ENCODE measurements around the gene LDB2.

Gene LDB2

GRCh38 chr4:16846540-16847117, 51.8 kb downstream of the LDB2 start:
- no peak for DNase-seq (ENCODE audit: low spot score)
- TF ChIP-seq CTCF (conservative IDR thresholded peaks at IDR 0.05; ENCODE audit: low read depth): no peak
- CTCF ChIA-PET: no interaction called here
- H3K27ac ChIP-seq: no peak overlapping the region
- POLR2A ChIA-PET (ENCODE audit: low non-redundant PET): no interaction called here

DNA sequence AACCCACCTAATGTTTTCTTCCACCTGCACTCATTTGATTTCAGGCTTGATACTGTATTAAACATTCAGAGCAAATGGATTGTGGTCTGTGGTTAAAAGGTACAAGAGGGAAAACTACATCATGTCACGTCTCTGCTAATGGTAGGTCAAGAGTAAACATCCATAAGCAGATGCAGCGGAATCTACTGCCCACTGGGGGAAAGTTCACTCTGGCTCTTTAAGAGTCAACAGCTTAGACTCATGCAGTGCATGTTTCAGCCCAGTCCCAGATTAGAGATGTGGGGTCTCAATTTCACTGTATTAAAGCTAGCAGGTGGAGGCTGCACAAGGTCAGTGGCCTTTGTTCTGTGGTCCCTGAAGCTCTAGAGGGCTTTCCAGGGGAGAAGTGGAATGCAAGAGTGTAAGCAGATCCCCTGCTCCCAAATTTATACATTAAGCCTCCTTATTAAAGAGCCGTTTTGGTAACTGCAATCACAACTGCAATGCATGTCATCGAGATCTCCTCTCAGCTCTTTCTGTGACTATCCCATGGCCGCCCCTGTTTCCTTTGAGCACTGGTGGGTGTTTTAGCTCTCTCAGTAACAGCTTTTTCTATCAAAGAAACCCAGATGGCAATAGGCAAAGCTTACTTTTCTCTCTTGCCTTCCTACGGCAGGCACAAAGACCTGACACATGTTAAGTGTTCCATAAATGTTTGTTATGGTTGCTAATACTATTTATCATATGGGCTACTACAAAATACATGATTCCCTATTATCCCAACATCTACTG, 53.4 kb downstream of the LDB2 start:
- DNase-seq (ENCODE audit: low spot score): no peak
- CTCF ChIA-PET: no interaction called here
- H3K27ac ChIP-seq: no peak overlapping the region
- POLR2A ChIA-PET (ENCODE audit: low non-redundant PET): no interaction called here
- no peak for TF ChIP-seq CTCF (conservative IDR thresholded peaks at IDR 0.05; ENCODE audit: low read depth)

DNA sequence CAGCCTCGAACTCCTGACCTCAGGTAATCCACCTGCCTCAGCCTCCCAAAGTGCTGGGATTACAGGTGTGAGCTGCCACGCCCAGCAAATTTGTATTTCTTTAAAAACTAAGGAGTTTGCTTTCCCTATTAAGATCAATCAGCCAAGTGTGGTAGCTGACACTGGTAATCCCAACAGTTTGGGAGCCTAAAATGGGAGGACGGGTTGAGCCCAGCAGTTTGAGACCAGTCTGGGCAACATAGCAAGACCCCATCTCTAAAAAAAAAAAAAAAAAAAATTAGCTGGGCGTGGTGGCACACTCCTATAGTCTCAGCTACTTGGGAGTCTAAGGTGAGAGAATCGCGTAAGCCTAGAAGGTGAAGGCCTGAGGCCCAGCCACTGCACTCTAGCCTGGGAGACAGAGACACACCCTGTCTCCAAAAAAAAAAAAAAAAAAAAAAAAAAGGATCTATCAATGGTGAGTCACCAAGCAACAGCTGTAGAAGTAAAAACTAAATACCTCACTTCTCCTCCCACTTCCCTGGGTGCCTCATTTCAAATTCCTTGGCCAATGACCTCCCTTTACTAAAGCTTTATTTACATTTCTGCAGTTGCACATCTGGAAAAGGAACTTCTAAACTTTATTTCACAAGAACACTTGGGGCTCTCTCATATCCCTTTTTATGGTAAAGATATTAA, 54.5 kb downstream of the LDB2 start:
- POLR2A ChIA-PET (ENCODE audit: low non-redundant PET): no interaction called here

DNA sequence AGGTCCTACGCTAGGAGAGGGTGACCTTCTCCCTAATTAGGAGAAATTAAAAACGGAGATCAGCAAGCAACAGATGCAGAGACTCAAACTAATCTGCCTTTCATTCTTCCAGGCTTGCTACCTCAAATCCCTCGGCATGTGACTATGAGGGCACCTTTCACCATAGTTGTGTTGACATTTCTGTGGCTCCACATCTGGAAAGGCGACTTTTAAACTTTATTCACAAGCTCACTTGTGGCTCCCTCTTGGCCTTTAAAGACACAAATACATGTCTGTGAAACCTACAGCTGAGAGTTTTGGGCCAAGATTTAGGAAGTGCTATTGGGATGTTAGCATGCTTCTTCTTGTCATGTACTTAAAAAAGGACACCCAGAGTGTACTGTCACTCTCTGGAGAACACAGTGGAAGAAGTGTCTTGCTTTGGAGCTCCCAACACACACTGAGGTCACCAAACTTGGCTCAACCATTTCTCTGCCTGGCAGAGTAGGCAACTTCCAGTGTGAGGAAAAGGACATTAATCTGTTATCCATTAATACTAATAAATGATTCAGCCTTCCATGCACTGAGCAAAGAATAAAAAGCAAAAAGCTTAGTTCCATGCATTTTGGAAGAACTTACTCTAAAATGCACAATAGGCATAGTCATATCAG, 60.1 kb downstream of the LDB2 start:
- ChIA-PET POLR2A (ENCODE audit: low non-redundant PET) (no interaction called here), CTCF (no interaction called here)
- no peak for DNase-seq (ENCODE audit: low spot score)
- no peak for TF ChIP-seq CTCF (conservative IDR thresholded peaks at IDR 0.05; ENCODE audit: low read depth)
- H3K27ac ChIP-seq: no peak overlapping the region

More for the DNA sequence above, 54.5 kb downstream of the LDB2 start:
- CTCF ChIA-PET: interaction anchor here (0.6 to 0.7 kb wide), 2 partner anchors 21 to 1848 kb away, joined by 3 to 6 read pairs; no protein-coding TSS in a partner anchor
- no peak overlapping the region for H3K27ac ChIP-seq
- no peak for DNase-seq (ENCODE audit: low spot score)
- TF ChIP-seq CTCF (conservative IDR thresholded peaks at IDR 0.05; ENCODE audit: low read depth): no peak

DNA sequence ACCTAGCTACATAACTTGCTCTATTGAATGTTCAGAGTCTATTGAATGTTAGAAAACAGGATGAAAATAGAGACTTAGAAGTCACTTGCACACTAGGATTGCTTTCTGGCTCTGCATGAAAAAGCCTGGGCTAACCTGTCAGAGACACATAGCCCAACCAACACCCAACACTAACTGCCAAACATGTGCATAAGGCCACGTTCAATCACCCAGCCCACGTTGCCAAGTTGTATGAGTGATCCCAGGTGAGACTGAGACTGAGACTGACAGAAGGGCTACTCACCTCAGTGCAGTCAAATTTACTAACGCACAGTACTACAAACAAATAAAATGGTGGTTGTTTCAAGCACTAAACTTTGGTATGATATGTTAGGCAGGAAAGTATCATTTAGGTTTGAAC, 61.0 kb downstream of the LDB2 start:
- no peak for TF ChIP-seq CTCF (conservative IDR thresholded peaks at IDR 0.05; ENCODE audit: low read depth)
- POLR2A ChIA-PET (ENCODE audit: low non-redundant PET): no interaction called here
- CTCF ChIA-PET: no interaction called here
- no peak for DNase-seq (ENCODE audit: low spot score)
- H3K27ac ChIP-seq: no peak overlapping the region

- POLR2A ChIA-PET (ENCODE audit: low non-redundant PET): no interaction called here
- CTCF ChIA-PET: interaction anchor here (0.6 kb wide), 1 partner anchor 49 kb away, joined by 4 read pairs; no protein-coding TSS in a partner anchor
- no peak overlapping the region for H3K27ac ChIP-seq
- DNase-seq (ENCODE audit: low spot score): no peak
- TF ChIP-seq CTCF (conservative IDR thresholded peaks at IDR 0.05; ENCODE audit: low read depth): no peak
These were observed 62.1 kb downstream of the LDB2 start for GRCh38 chr4:16836324-16836723.
